Coronary artery (tissue), 2 donors: ENCODE measurements around the gene MROH7.

Experiments
- DNase-seq: peaks from one replicate; pipeline ENCODE4 v3.0.0-alpha.2; 2017; ENCODE audit warnings: low spot score
- H3K27ac ChIP-seq, 2 donors: fragments of 200-600 bp; sonication (generic); one replicate each; pipeline ENCODE4 v1.5.1; 2016 to 2019
- H3K4me3 ChIP-seq: fragments of 200-600 bp; sonication (generic); 2 replicates; pipeline ENCODE4 v1.5.1; 2016; ENCODE audit warnings: mild to moderate bottlenecking, moderate library complexity
- CTCF ChIP-seq: fragments of 200-600 bp; sonication (generic); IDR thresholded peaks from one replicate; pipeline ENCODE4 v1.5.1; 2019; ENCODE audit warnings: antibody characterized with exemption

The MROH7 gene

GRCh38 chr1:54697896-54698295 is 56.3 kb downstream of the MROH7 start:
- no peak overlapping the region for H3K4me3 ChIP-seq
- H3K27ac ChIP-seq, result no peak overlapping the region
- DNase-seq, result no peak
- TF ChIP-seq CTCF, result no peak

- H3K4me3 ChIP-seq, result no peak overlapping the region
- H3K27ac ChIP-seq, result no peak overlapping the region
- no peak for TF ChIP-seq CTCF
- no peak for DNase-seq
Measured at GRCh38 chr1:54698346-54698745, 56.8 kb downstream of the MROH7 start.

- no peak for DNase-seq
Measured at GRCh38 chr1:54699936-54700525, 58.4 kb downstream of the MROH7 start.

GRCh38 chr1:54701066-54701465 is 59.5 kb downstream of the MROH7 start:
- no peak for DNase-seq
- TF ChIP-seq CTCF, result no peak
- Histone ChIP-seq H3K4me3 (no peak overlapping the region), H3K27ac (no peak overlapping the region)

More at GRCh38 chr1:54699936-54700525, 58.4 kb downstream of the MROH7 start:
- TF ChIP-seq CTCF, result no peak
- Histone ChIP-seq H3K4me3 (no peak overlapping the region), H3K27ac (no peak overlapping the region)

GRCh38 chr1:54701996-54702395 is 60.4 kb downstream of the MROH7 start:
- no peak for DNase-seq
- Histone ChIP-seq H3K4me3 (no peak overlapping the region), H3K27ac (no peak overlapping the region)
- no peak for TF ChIP-seq CTCF

GRCh38 chr1:54703471-54703870 is 61.9 kb downstream of the MROH7 start:
- no peak overlapping the region for H3K4me3 ChIP-seq
- no peak for DNase-seq
- no peak overlapping the region for H3K27ac ChIP-seq
- no peak for TF ChIP-seq CTCF

GRCh38 chr1:54705153-54705552 is 63.6 kb downstream of the MROH7 start:
- TF ChIP-seq CTCF, result no peak
- DNase-seq, result no peak
- H3K4me3 ChIP-seq, result no peak overlapping the region

More at GRCh38 chr1:54705153-54705552, 63.6 kb downstream of the MROH7 start:
- H3K27ac ChIP-seq, result no peak overlapping the region
